Activated CD8-positive, alpha-beta memory T cell treated with anti-CD3 and anti-CD28 coated beads for 24 hours (primary cell): ENCODE data around the gene KIF27.

Experiments
- DNase-seq: peaks from one replicate; pipeline ENCODE4 v3.0.0-alpha.2; 2020

Gene KIF27

GRCh38 chr9:83800236-83801033, 120.8 kb downstream of the KIF27 start:
- DNase-seq, result no peak

- DNase-seq, result no peak
Observed at GRCh38 chr9:83794051-83794450, 127.2 kb downstream of the KIF27 start.

GRCh38 chr9:83792746-83793145, 128.5 kb downstream of the KIF27 start:
- DNase-seq, result no peak
